ENCODE data around the gene UMOD.

DNA sequence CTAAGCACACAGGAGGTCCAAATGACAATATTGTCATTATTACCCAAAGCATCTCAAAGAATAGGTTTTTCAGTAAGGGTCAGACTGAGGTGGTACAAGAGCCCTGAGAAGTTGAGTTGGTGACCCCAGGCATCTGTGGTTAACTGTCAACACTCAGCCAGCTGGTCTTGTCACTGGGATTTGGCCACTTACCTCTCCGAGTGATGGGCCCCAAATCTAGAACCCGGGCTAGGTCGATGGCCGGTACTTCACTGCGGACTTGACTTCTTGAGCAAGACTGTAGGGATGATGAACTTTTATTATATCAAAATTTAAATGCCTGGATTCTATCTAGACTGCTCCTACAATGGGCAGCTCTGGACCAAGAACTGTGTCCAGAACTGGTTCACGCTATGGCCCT is 36.8 kb downstream of the UMOD start:
- no peak for TF ChIP-seq ZNF274 (IDR thresholded peaks at IDR 0.05; ENCODE audit: low read depth, low read length)
- TF ChIP-seq YY1 (IDR thresholded peaks at IDR 0.05; ENCODE audit: insufficient read depth, insufficient read length): no peak

Data from NT2/D1 (cell line).